ENCODE data around the gene ACAP2. TPM values are rescaled to one million over a fixed set of nuclear protein-coding genes. Genes with fewer than 3 reads are reported as not detected.
A peak's percentile ranks its signal among the peaks of the same experiment; 100 is the strongest.

Gene ACAP2
- total RNA-seq, 3 donors from 2014 or later (not counting 1 experiment from before 2014, with no cell fraction given) = 103 to 132 (median 128) TPM

DNA sequence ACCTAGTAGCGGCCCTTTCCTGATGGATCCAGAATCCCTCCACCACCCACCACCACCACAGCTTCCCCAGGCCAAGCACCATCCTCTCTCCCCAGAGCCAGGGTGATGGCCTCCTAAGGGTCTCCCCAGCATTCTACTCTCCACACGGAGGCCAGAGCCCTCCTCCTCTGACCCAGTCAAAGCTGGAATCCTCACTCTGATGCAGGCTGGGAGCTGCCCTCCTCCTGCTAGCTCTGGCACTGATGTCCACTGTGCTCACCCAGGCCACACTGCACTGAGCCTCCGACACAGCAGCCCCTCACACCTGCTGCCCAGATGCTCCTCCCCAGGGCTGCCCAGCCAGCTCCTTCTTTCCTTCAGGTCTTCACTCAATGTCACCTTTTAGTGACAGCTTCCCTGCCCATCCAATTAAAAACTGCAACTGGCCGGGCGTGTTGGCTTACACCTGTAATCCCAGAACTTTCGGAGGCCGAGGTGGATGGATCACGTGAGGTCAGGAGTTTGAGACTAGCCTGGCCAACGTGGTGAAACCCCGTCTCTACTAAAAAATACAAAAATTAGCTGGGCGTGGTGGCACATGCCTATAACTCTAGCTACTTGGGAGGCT is 192.9 kb downstream of the ACAP2 start:
- Mint-ChIP-seq H3K27me3 (ENCODE audit: low read depth in 2 of 2) (no peaks in the 10 kb centered on the region), H3K4me1 (peaks cover 26 to 30% of the 10 kb centered on the region in 2 donors), H3K36me3 (no peaks in the 10 kb centered on the region), H3K27ac (no peak overlapping the region), H3K9me3 (no peaks in the 10 kb centered on the region), H3K4me3 (no peak overlapping the region)
- no peaks in the 10 kb centered on the region for H3K9me3 ChIP-seq (ENCODE audit: control insufficient read depth, insufficient read depth, low read length)
- ATAC-seq (no peak), DNase-seq (peak in 1 of 2 donors; percentile 4)
- no peaks in the 10 kb centered on the region for H3K27me3 ChIP-seq (ENCODE audit: control insufficient read depth, insufficient read depth, low read length)
- H3K36me3 ChIP-seq (ENCODE audit: control insufficient read depth, insufficient read depth, low read length) = no peaks in the 10 kb centered on the region
- H3K27ac ChIP-seq (ENCODE audit: low read length) = no peak overlapping the region
- H3K4me3 ChIP-seq (ENCODE audit: low read length) = no peak overlapping the region
- WGBS (ENCODE audit: insufficient coverage) = 95% methylated on average over 11 of the region's 11 CpGs
- intact Hi-C loops (cut with micrococcal nuclease) = no loop called here
- TF ChIP-seq, protein P1, sequence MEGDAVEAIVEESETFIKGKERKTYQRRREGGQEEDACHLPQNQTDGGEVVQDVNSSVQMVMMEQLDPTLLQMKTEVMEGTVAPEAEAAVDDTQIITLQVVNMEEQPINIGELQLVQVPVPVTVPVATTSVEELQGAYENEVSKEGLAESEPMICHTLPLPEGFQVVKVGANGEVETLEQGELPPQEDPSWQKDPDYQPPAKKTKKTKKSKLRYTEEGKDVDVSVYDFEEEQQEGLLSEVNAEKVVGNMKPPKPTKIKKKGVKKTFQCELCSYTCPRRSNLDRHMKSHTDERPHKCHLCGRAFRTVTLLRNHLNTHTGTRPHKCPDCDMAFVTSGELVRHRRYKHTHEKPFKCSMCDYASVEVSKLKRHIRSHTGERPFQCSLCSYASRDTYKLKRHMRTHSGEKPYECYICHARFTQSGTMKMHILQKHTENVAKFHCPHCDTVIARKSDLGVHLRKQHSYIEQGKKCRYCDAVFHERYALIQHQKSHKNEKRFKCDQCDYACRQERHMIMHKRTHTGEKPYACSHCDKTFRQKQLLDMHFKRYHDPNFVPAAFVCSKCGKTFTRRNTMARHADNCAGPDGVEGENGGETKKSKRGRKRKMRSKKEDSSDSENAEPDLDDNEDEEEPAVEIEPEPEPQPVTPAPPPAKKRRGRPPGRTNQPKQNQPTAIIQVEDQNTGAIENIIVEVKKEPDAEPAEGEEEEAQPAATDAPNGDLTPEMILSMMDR (IDR thresholded peaks at IDR 0.05) = no peak
- peaks cover 12% of the 10 kb centered on the region for H3K4me1 ChIP-seq (ENCODE audit: control insufficient read depth, insufficient read depth, low read length)

GRCh38 chr3:195249057-195249770 is 193.6 kb downstream of the ACAP2 start:
- no peaks in the 10 kb centered on the region for H3K27me3 ChIP-seq (ENCODE audit: control insufficient read depth, insufficient read depth, low read length)
- ATAC-seq (no peak), DNase-seq (peak in 1 of 2 donors; percentile 7)
- Mint-ChIP-seq H3K9me3 (no peaks in the 10 kb centered on the region), H3K36me3 (no peaks in the 10 kb centered on the region), H3K4me1 (peaks cover 26 to 30% of the 10 kb centered on the region in 2 donors), H3K27me3 (ENCODE audit: low read depth in 2 of 2) (no peaks in the 10 kb centered on the region), H3K4me3 (no peak overlapping the region), H3K27ac (no peak overlapping the region)
- no peak overlapping the region for H3K27ac ChIP-seq (ENCODE audit: low read length)
- no peaks in the 10 kb centered on the region for H3K9me3 ChIP-seq (ENCODE audit: control insufficient read depth, insufficient read depth, low read length)
- no peak overlapping the region for H3K4me3 ChIP-seq (ENCODE audit: low read length)
- TF ChIP-seq, protein P1 (IDR thresholded peaks at IDR 0.05) = no peak
- 95% methylated on average over 21 of the region's 21 CpGs for WGBS (ENCODE audit: insufficient coverage)
- H3K4me1 ChIP-seq (ENCODE audit: control insufficient read depth, insufficient read depth, low read length) = peaks cover 12% of the 10 kb centered on the region
- no peaks in the 10 kb centered on the region for H3K36me3 ChIP-seq (ENCODE audit: control insufficient read depth, insufficient read depth, low read length)
- intact Hi-C loops (cut with micrococcal nuclease) = no loop called here

DNA sequence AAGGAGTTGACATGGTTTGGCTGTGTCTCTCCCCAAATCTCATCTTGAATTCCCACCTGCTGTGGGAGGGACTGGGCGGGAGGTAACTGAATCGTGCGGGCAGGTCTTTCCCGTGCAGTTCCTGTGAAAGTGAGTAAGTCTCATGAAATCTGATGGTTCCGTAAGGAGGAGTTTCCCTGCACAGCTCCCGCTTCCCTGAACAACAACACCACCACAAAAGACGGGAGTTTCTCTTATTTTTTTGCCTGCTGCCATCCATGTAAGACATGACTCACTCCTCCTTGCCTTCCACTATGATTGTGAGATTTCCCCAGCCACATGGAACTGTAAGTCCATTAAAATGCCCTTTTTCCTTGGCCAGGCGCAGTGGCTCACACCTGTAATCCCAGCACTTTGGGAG is 194.5 kb downstream of the ACAP2 start:
- Mint-ChIP-seq H3K27me3 (ENCODE audit: low read depth in 2 of 2) (no peaks in the 10 kb centered on the region), H3K27ac (no peak overlapping the region), H3K36me3 (no peaks in the 10 kb centered on the region), H3K4me3 (no peak overlapping the region), H3K9me3 (no peaks in the 10 kb centered on the region), H3K4me1 (peaks cover 26 to 30% of the 10 kb centered on the region in 2 donors)
- ATAC-seq = no peak
- intact Hi-C loops (cut with micrococcal nuclease) = no loop called here
- H3K4me1 ChIP-seq (ENCODE audit: control insufficient read depth, insufficient read depth, low read length) = peaks cover 12% of the 10 kb centered on the region
- no peaks in the 10 kb centered on the region for H3K9me3 ChIP-seq (ENCODE audit: control insufficient read depth, insufficient read depth, low read length)
- no peaks in the 10 kb centered on the region for H3K27me3 ChIP-seq (ENCODE audit: control insufficient read depth, insufficient read depth, low read length)
- TF ChIP-seq, protein P1 (IDR thresholded peaks at IDR 0.05) = no peak
- H3K36me3 ChIP-seq (ENCODE audit: control insufficient read depth, insufficient read depth, low read length) = no peaks in the 10 kb centered on the region
- H3K4me3 ChIP-seq (ENCODE audit: low read length) = no peak overlapping the region
- WGBS (ENCODE audit: insufficient coverage) = 97% methylated on average over 8 of the region's 8 CpGs
- no peak for DNase-seq
- H3K27ac ChIP-seq (ENCODE audit: low read length) = no peak overlapping the region
